Keratinocyte (primary cell): ENCODE data around the gene DACH1. TPM values are rescaled to one million over a fixed set of nuclear protein-coding genes. Genes with fewer than 3 reads are reported as not detected.

Experiments
- DNase-seq: peaks from one replicate; pipeline ENCODE4 v3.0.0-alpha.2; 2011; ENCODE audit warnings: low read depth, missing footprints, low spot score
- FAIRE-seq: peaks from 2 replicates; lab custom pipeline; 2011; peaks lifted over from hg19 to GRCh38; lab: Jason Lieb, UNC
- H2AFZ ChIP-seq: 2 replicates; pipeline ENCODE4 v1.6.0; 2012; ENCODE audit warnings: low read length, control low read depth, inconsistent platforms; ENCODE audit not compliant: control insufficient read depth
- H3K27ac ChIP-seq: 2 replicates; pipeline ENCODE4 v1.5.1; 2011; ENCODE audit warnings: low read length; ENCODE audit not compliant: control insufficient read depth, insufficient read depth
- H3K27me3 ChIP-seq: 3 replicates; pipeline ENCODE4 v1.6.0; 2011; ENCODE audit warnings: low read length; ENCODE audit not compliant: control insufficient read depth, insufficient read depth; ENCODE audit errors: extremely low read depth
- H3K36me3 ChIP-seq, 2 experiments: 2 replicates in 1 of 2; 3 replicates in 1 of 2; pipeline ENCODE4 v1.5.1; 2011; ENCODE audit warnings: low read length in 2 of 2, mild to moderate bottlenecking in 1 of 2; ENCODE audit not compliant: control insufficient read depth in 2 of 2, insufficient read depth in 2 of 2; ENCODE audit errors: extremely low read depth in 1 of 2
- H3K4me1 ChIP-seq: 3 replicates; pipeline ENCODE4 v1.5.1; 2011; ENCODE audit warnings: low read length; ENCODE audit not compliant: control insufficient read depth, insufficient read depth; ENCODE audit errors: extremely low read depth
- H3K4me2 ChIP-seq: 3 replicates; pipeline ENCODE4 v1.6.0; 2011; ENCODE audit warnings: low read depth, low read length; ENCODE audit not compliant: control insufficient read depth, insufficient read depth; ENCODE audit errors: extremely low read depth
- H3K4me3 ChIP-seq, 3 experiments: fragments of 200-600 bp in 1 of 3; sonication (generic) in 1 of 3; 2 replicates in 2 of 3; 3 replicates in 1 of 3; pipeline ENCODE4 v1.5.1; 2011 to 2016; ENCODE audit warnings: low read length in 3 of 3, mild to moderate bottlenecking in 3 of 3, control low read depth in 2 of 3, inconsistent platforms in 1 of 3, low read depth in 1 of 3, mixed read lengths in 1 of 3, mixed run types in 1 of 3, moderate library complexity in 1 of 3; ENCODE audit not compliant: control insufficient read depth in 2 of 3, insufficient read depth in 2 of 3; ENCODE audit errors: extremely low read depth in 1 of 3
- H3K79me2 ChIP-seq: 2 replicates; pipeline ENCODE4 v1.6.0; 2012; ENCODE audit warnings: low read length; ENCODE audit not compliant: control insufficient read depth, insufficient read depth
- H3K9ac ChIP-seq: 3 replicates; pipeline ENCODE4 v1.6.0; 2011; ENCODE audit warnings: low read length; ENCODE audit not compliant: control insufficient read depth, insufficient read depth; ENCODE audit errors: extremely low read depth
- H3K9me1 ChIP-seq: 3 replicates; pipeline ENCODE4 v1.6.0; 2011; ENCODE audit warnings: low read length; ENCODE audit not compliant: control insufficient read depth, insufficient read depth; ENCODE audit errors: extremely low read depth
- H3K9me3 ChIP-seq: 2 replicates; pipeline ENCODE4 v1.5.1; 2012; ENCODE audit warnings: low read depth, low read length; ENCODE audit not compliant: control insufficient read depth
- H4K20me1 ChIP-seq: 3 replicates; pipeline ENCODE4 v1.6.0; 2011; ENCODE audit warnings: low read length; ENCODE audit not compliant: control insufficient read depth, insufficient read depth; ENCODE audit errors: extremely low read depth
- CTCF ChIP-seq, 3 experiments: IDR thresholded peaks in 1 of 3; conservative IDR thresholded peaks in 1 of 3; optimal IDR thresholded peaks in 1 of 3; 2 replicates in 2 of 3; 3 replicates in 1 of 3; pipeline versions ENCODE3 to v1.5.1; 2011; ENCODE audit warnings: low read length in 3 of 3, mild to moderate bottlenecking in 3 of 3, moderate library complexity in 2 of 3, control low read depth in 1 of 3, inconsistent platforms in 1 of 3; ENCODE audit not compliant: insufficient read depth in 2 of 3; ENCODE audit errors: extremely low read depth in 1 of 3
- EZH2 ChIP-seq: IDR thresholded peaks from one replicate; pipeline ENCODE4 v1.6.1; 2012; ENCODE audit warnings: inconsistent platforms, mild to moderate bottlenecking, low read length, moderate library complexity
- dilution Hi-C: fragments of 300-500 bp; cut with MboI; formaldehyde crosslinking; loops from one replicate; pipeline ENCODE4 v1.7.0; 2020; ENCODE audit warnings: low sequenced_read_pairs; ENCODE audit not compliant: extremely low pct_ligation_motif_present
- polyA plus RNA-seq, 5 experiments: library from polyadenylated mRNA; depleted of rRNA in 3 of 5; stranded (reverse) in 3 of 5; stranded (forward) in 1 of 5; unstranded in 1 of 5; fragments of >200 nt; gene quantifications; 1 replicate in 1 of 5; 2 replicates in 3 of 5; 3 replicates in 1 of 5; pipeline versions ENCODE4 v1.2.1 to v1.2.3, GENCODE V29; 2011 to 2012; ENCODE audit warnings: missing spikeins in 2 of 5, low read depth in 1 of 5, low replicate concordance in 1 of 5

Gene DACH1
- polyA plus RNA-seq, 1 donor (not counting 4 experiments of a cell fraction or from before 2014, with no cell fraction given) = not detected

- DNase-seq = no peak
- Histone ChIP-seq H3K27ac (no peak overlapping the region), H3K4me2 (no peak overlapping the region), H3K4me3 (no peak overlapping the region), H2AFZ (no peak overlapping the region), H3K27me3 (no peaks in the 10 kb centered on the region), H3K9me1 (no peaks in the 10 kb centered on the region), H4K20me1 (no peaks in the 10 kb centered on the region), H3K9ac (no peak overlapping the region), H3K4me1 (no peaks in the 10 kb centered on the region), H3K9me3 (no peaks in the 10 kb centered on the region), H3K36me3 (no peaks in the 10 kb centered on the region), H3K79me2 (no peaks in the 10 kb centered on the region)
- dilution Hi-C loops = no loop called here
- no peak for TF ChIP-seq EZH2
- no peak for TF ChIP-seq CTCF (optimal IDR thresholded peaks at IDR 0.05 in 1 of 3, IDR thresholded peaks at IDR 0.05 in 1 of 3, conservative IDR thresholded peaks at IDR 0.05 in 1 of 3; ENCODE audit: extremely low read depth in 1 of 3, insufficient read depth in 2 of 3, low read length in 3 of 3)
- no peak for FAIRE-seq
These were observed 52.1 kb downstream of the DACH1 start for GRCh38 chr13:71814806-71815360.

GRCh38 chr13:71813187-71813586 is 53.8 kb downstream of the DACH1 start:
- Histone ChIP-seq H3K9ac (no peak overlapping the region), H3K27me3 (no peaks in the 10 kb centered on the region), H3K4me3 (no peak overlapping the region), H4K20me1 (no peaks in the 10 kb centered on the region), H3K9me1 (no peaks in the 10 kb centered on the region), H3K9me3 (no peaks in the 10 kb centered on the region), H3K79me2 (no peaks in the 10 kb centered on the region), H3K4me2 (no peak overlapping the region), H2AFZ (no peak overlapping the region), H3K27ac (no peak overlapping the region), H3K4me1 (no peaks in the 10 kb centered on the region), H3K36me3 (no peaks in the 10 kb centered on the region)
- dilution Hi-C loops = no loop called here
- FAIRE-seq (no peak), DNase-seq (no peak)
- TF ChIP-seq EZH2 (no peak), CTCF (optimal IDR thresholded peaks at IDR 0.05 in 1 of 3, IDR thresholded peaks at IDR 0.05 in 1 of 3, conservative IDR thresholded peaks at IDR 0.05 in 1 of 3; ENCODE audit: extremely low read depth in 1 of 3, insufficient read depth in 2 of 3, low read length in 3 of 3) (no peak)
